HEK293 (cell line): ENCODE results near the gene PRPF18.

ENCODE experiments used
- CTCF ChIA-PET: fragments of 350-600 bp; formaldehyde crosslinking; extraction: SDS; loops from one replicate; lab custom pipeline; 2021; ENCODE audit warnings: antibody characterized with exemption; lab: Yijun Ruan, JAX
- POLR2A ChIA-PET: fragments of 300-600 bp; formaldehyde crosslinking; extraction: SDS; loops from one replicate; lab custom pipeline; 2020; ENCODE audit warnings: antibody characterized with exemption, inconsistent platforms; lab: Yijun Ruan, JAX
- H3K27ac ChIP-seq: fragments of 200-500 bp; sonication (Bioruptor generic); 2 replicates; pipeline ENCODE4 v1.5.1; 2014; ENCODE audit warnings: low read depth, low read length, control low read depth, inconsistent platforms; ENCODE audit errors: extremely low read depth
- H3K36me3 ChIP-seq, 2 experiments: fragments of 200-500 bp in 1 of 2; sonication (Bioruptor generic) in 1 of 2; 1 replicate in 1 of 2; 2 replicates in 1 of 2; pipeline ENCODE4 v1.5.1; 2014 to 2017; ENCODE audit warnings: inconsistent platforms in 2 of 2, low read length in 2 of 2; ENCODE audit not compliant: control insufficient read depth in 2 of 2, insufficient read depth in 1 of 2
- H3K4me1 ChIP-seq: fragments of 200-500 bp; sonication (Bioruptor generic); 2 replicates; pipeline ENCODE4 v1.5.1; 2014; ENCODE audit warnings: mild to moderate bottlenecking, low read length, inconsistent platforms; ENCODE audit not compliant: control insufficient read depth, insufficient read depth
- H3K4me3 ChIP-seq: 2 replicates; pipeline ENCODE4 v1.5.1; 2011; ENCODE audit warnings: low read depth, mild to moderate bottlenecking, control low read depth, low read length, moderate library complexity
- H3K9me3 ChIP-seq: fragments of 200-500 bp; sonication (Bioruptor generic); 2 replicates; pipeline ENCODE4 v1.5.1; 2014; ENCODE audit warnings: low read depth, low read length, inconsistent platforms; ENCODE audit not compliant: control insufficient read depth, insufficient read depth
- BCL11B ChIP-seq: fragments of 450-650 bp; formaldehyde crosslinking; IDR thresholded peaks from 2 replicates; pipeline ENCODE4 v1.5.1; 2016; ENCODE audit warnings: low read depth, missing biosample characterization, missing genetic modification characterization
- GFI1B ChIP-seq: fragments of 450-650 bp; formaldehyde crosslinking; IDR thresholded peaks from 2 replicates; pipeline ENCODE4 v1.5.1; 2016; ENCODE audit warnings: missing biosample characterization, missing genetic modification characterization
- GLI2 ChIP-seq: fragments of 450-650 bp; formaldehyde crosslinking; IDR thresholded peaks from 2 replicates; pipeline ENCODE4; 2017; ENCODE audit warnings: missing biosample characterization, missing genetic modification characterization, low read depth, borderline replicate concordance
- HOXA7 ChIP-seq: sonication (generic); formaldehyde crosslinking; IDR thresholded peaks from 2 replicates; pipeline ENCODE4 v1.8.1; 2022; ENCODE audit warnings: missing genetic modification reagents, borderline replicate concordance
- HOXD13 ChIP-seq: sonication (generic); formaldehyde crosslinking; IDR thresholded peaks from 2 replicates; pipeline ENCODE4 v1.8.0; 2022; ENCODE audit warnings: missing genetic modification reagents, borderline replicate concordance
- PRDM2 ChIP-seq: fragments of 450-650 bp; formaldehyde crosslinking; IDR thresholded peaks from 2 replicates; pipeline ENCODE4 v1.5.1; 2016; ENCODE audit warnings: missing biosample characterization, missing genetic modification characterization, borderline replicate concordance
- RBAK ChIP-seq: fragments of 450-650 bp; formaldehyde crosslinking; IDR thresholded peaks from 2 replicates; pipeline ENCODE4 v1.5.1; 2016; ENCODE audit warnings: missing biosample characterization, missing genetic modification characterization
- ZNF10 ChIP-seq: fragments of 450-650 bp; formaldehyde crosslinking; IDR thresholded peaks from 2 replicates; pipeline ENCODE4 v1.5.1; 2017; ENCODE audit warnings: missing biosample characterization, missing genetic modification characterization
- ZNF121 ChIP-seq: fragments of 450-650 bp; formaldehyde crosslinking; IDR thresholded peaks from 2 replicates; pipeline ENCODE4 v1.5.1; 2016; ENCODE audit warnings: missing biosample characterization, missing genetic modification characterization
- ZNF140 ChIP-seq: fragments of 450-650 bp; formaldehyde crosslinking; IDR thresholded peaks from 2 replicates; pipeline ENCODE4 v1.5.1; 2016; ENCODE audit warnings: missing biosample characterization, missing genetic modification characterization
- ZNF148 ChIP-seq: fragments of 450-650 bp; formaldehyde crosslinking; IDR thresholded peaks from 2 replicates; pipeline ENCODE4 v1.5.0; 2017; ENCODE audit warnings: missing biosample characterization, missing genetic modification characterization, borderline replicate concordance
- ZNF175 ChIP-seq: fragments of 450-650 bp; formaldehyde crosslinking; IDR thresholded peaks from 2 replicates; pipeline ENCODE4 v1.5.1; 2016; ENCODE audit warnings: missing biosample characterization, missing genetic modification characterization
- ZNF2 ChIP-seq: fragments of 450-650 bp; formaldehyde crosslinking; IDR thresholded peaks from 2 replicates; pipeline ENCODE4 v1.5.1; 2016; ENCODE audit warnings: missing biosample characterization, missing genetic modification characterization
- ZNF221 ChIP-seq: fragments of 450-650 bp; formaldehyde crosslinking; IDR thresholded peaks from 2 replicates; pipeline ENCODE4 v1.5.1; 2017; ENCODE audit warnings: missing biosample characterization, missing genetic modification characterization, borderline replicate concordance
- ZNF335 ChIP-seq: fragments of 450-650 bp; formaldehyde crosslinking; conservative IDR thresholded peaks from 2 replicates; pipeline ENCODE4 v1.5.1; 2016; ENCODE audit warnings: missing biosample characterization, missing genetic modification characterization
- ZNF433 ChIP-seq: fragments of 450-650 bp; formaldehyde crosslinking; IDR thresholded peaks from 2 replicates; pipeline ENCODE4 v1.5.1; 2016; ENCODE audit warnings: missing biosample characterization, missing genetic modification characterization, low read depth
- ZNF513 ChIP-seq: fragments of 450-650 bp; IDR thresholded peaks from 2 replicates; pipeline ENCODE4 v1.5.1; 2018; ENCODE audit warnings: missing biosample characterization, missing genetic modification characterization
- ZNF529 ChIP-seq: fragments of 450-650 bp; formaldehyde crosslinking; IDR thresholded peaks from 2 replicates; pipeline ENCODE4 v1.5.1; 2017; ENCODE audit warnings: missing genetic modification characterization, missing biosample characterization; ENCODE audit not compliant: insufficient replicate concordance
- ZNF555 ChIP-seq: fragments of 450-650 bp; formaldehyde crosslinking; conservative IDR thresholded peaks from 2 replicates; pipeline ENCODE4 v1.5.1; 2017; ENCODE audit warnings: missing biosample characterization, mild to moderate bottlenecking, missing genetic modification characterization, inconsistent platforms
- ZNF558 ChIP-seq: fragments of 450-650 bp; formaldehyde crosslinking; IDR thresholded peaks from 2 replicates; pipeline ENCODE4 v1.5.1; 2016; ENCODE audit warnings: missing biosample characterization, missing genetic modification characterization
- ZNF561 ChIP-seq: fragments of 450-650 bp; IDR thresholded peaks from 2 replicates; pipeline ENCODE4 v1.5.1; 2018; ENCODE audit warnings: missing biosample characterization, missing genetic modification characterization, borderline replicate concordance
- ZNF596 ChIP-seq: fragments of 450-650 bp; IDR thresholded peaks from 2 replicates; pipeline ENCODE4 v1.5.0; 2018; ENCODE audit warnings: missing biosample characterization, mild to moderate bottlenecking, missing genetic modification characterization, moderate library complexity
- ZNF626 ChIP-seq: fragments of 450-650 bp; sonication (Bioruptor Pico); formaldehyde crosslinking; IDR thresholded peaks from 2 replicates; pipeline ENCODE4 v1.5.1; 2018; ENCODE audit warnings: missing biosample characterization, missing genetic modification characterization, inconsistent platforms
- ZNF658 ChIP-seq: fragments of 450-650 bp; formaldehyde crosslinking; IDR thresholded peaks from 2 replicates; pipeline ENCODE4; 2016; ENCODE audit warnings: missing biosample characterization, missing genetic modification characterization
- ZNF747 ChIP-seq: fragments of 450-650 bp; formaldehyde crosslinking; IDR thresholded peaks from 2 replicates; pipeline ENCODE4 v1.5.1; 2016; ENCODE audit warnings: missing biosample characterization, missing genetic modification characterization

PRPF18 gene

GRCh38 chr10:13648425-13648824 lies 61.7 kb downstream of the PRPF18 start:
- Histone ChIP-seq H3K4me3 (no peak overlapping the region), H3K9me3 (no peaks in the 10 kb centered on the region), H3K27ac (no peak overlapping the region), H3K4me1 (no peaks in the 10 kb centered on the region), H3K36me3 (peaks cover 0 to 79% of the 10 kb centered on the region in 2 experiments; a peak in 2 of 3 replicates)
- CTCF ChIA-PET: interaction anchor here (0.6 to 1.0 kb wide), 2 partner anchors 15 to 277 kb away, joined by 4 read pairs; no protein-coding TSS in a partner anchor
- no peak for TF ChIP-seq RBAK (tag by site-specific recombination)
- TF ChIP-seq GFI1B (tag by site-specific recombination): no peak
- TF ChIP-seq ZNF658 (tag by site-specific recombination): no peak
- TF ChIP-seq ZNF175 (tag by site-specific recombination): no peak
- no peak for TF ChIP-seq PRDM2
- TF ChIP-seq ZNF2 (tag by site-specific recombination): no peak
- no peak for TF ChIP-seq ZNF513
- TF ChIP-seq ZNF747 (tag by site-specific recombination): no peak
- no peak for TF ChIP-seq ZNF121
- no peak for TF ChIP-seq ZNF555 (tag by site-specific recombination)
- no peak for TF ChIP-seq BCL11B (tag by site-specific recombination)
- TF ChIP-seq HOXD13 (CRISPR knock-in tag): no peak
- TF ChIP-seq ZNF561 (tag by site-specific recombination): no peak
- no peak for TF ChIP-seq ZNF10
- TF ChIP-seq ZNF221 (tag by site-specific recombination): no peak
- POLR2A ChIA-PET: no interaction called here

GRCh38 chr10:13649844-13650520 lies 63.2 kb downstream of the PRPF18 start:
- Histone ChIP-seq H3K27ac (no peak overlapping the region), H3K4me3 (no peak overlapping the region), H3K9me3 (no peaks in the 10 kb centered on the region), H3K4me1 (no peaks in the 10 kb centered on the region), H3K36me3 (peaks cover 0 to 90% of the 10 kb centered on the region in 2 experiments; a peak in 2 of 3 replicates)
- CTCF ChIA-PET: interaction anchor here (1.3 kb wide), 1 partner anchor 9 kb away, joined by 4 read pairs; no protein-coding TSS in a partner anchor
- POLR2A ChIA-PET: no interaction called here
- no peak for TF ChIP-seq ZNF433 (tag by site-specific recombination)
- no peak for TF ChIP-seq ZNF596 (tag by site-specific recombination)
- no peak for TF ChIP-seq GLI2 (tag by site-specific recombination)
- no peak for TF ChIP-seq ZNF529 (tag by site-specific recombination)
- no peak for TF ChIP-seq ZNF140 (tag by site-specific recombination)
- TF ChIP-seq ZNF335 (tag by site-specific recombination): no peak
- TF ChIP-seq ZNF558: no peak
- no peak for TF ChIP-seq HOXA7 (CRISPR knock-in tag)
- TF ChIP-seq ZNF148 (tag by site-specific recombination): no peak
- no peak for TF ChIP-seq ZNF626 (tag by site-specific recombination)
